ENCODE results near the gene TPD52L1. TPM values are rescaled to one million over a fixed set of nuclear protein-coding genes. Genes with fewer than 3 reads are reported as not detected.

The TPD52L1 gene
- total and polyA plus RNA-seq, 2 donors (not counting 1 experiment from before 2014, with no cell fraction given) = not detected

DNA sequence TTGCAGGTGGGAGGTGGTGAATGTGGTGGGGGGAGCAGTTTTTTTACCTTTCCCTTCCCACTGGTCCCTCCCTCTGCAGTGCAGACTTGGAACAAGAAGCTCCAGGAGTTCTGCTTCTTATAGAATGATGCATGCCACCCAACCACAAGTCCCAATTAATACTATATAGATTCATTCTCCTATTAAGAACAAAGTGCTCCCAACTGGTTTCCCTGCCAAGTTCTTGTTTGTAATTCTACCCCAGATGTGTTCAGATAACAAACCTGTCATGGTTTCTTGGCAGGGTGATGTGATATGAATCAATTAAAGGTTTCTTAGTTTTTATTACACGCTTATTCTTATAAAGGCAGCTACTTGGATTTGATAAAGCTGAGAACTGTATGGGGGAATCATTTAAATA is 124.3 kb downstream of the TPD52L1 start:
- ATAC-seq (ENCODE audit: low read depth) = no peak
- H3K9me3 ChIP-seq (ENCODE audit: control extremely low read depth in 1 of 3, control insufficient read depth in 2 of 3, insufficient read depth in 1 of 3, low read length in 2 of 3) = peaks cover 0 to 15% (median 3%) of the 10 kb centered on the region in 3 donors
- Mint-ChIP-seq H3K27me3 (no peaks in the 10 kb centered on the region), H3K27ac (no peak overlapping the region), H3K4me3 (no peak overlapping the region), H3K9me3 (ENCODE audit: insufficient read depth) (no peaks in the 10 kb centered on the region), H3K4me1 (peaks cover 14% of the 10 kb centered on the region)
- H3K4me3 ChIP-seq (ENCODE audit: control extremely low read depth in 1 of 5, extremely low read depth in 1 of 5, insufficient read depth in 1 of 5, low read depth in 2 of 5, low read length in 4 of 5) = no peak overlapping the region
- intact Hi-C loops (cut with micrococcal nuclease) = no loop called here
- WGBS (ENCODE audit: insufficient coverage) = no CpG with 5 or more reads among the region's 1 CpG
- ChIA-PET CTCF (no interaction called here), POLR2A (no interaction called here)
- TF ChIP-seq, protein P1, sequence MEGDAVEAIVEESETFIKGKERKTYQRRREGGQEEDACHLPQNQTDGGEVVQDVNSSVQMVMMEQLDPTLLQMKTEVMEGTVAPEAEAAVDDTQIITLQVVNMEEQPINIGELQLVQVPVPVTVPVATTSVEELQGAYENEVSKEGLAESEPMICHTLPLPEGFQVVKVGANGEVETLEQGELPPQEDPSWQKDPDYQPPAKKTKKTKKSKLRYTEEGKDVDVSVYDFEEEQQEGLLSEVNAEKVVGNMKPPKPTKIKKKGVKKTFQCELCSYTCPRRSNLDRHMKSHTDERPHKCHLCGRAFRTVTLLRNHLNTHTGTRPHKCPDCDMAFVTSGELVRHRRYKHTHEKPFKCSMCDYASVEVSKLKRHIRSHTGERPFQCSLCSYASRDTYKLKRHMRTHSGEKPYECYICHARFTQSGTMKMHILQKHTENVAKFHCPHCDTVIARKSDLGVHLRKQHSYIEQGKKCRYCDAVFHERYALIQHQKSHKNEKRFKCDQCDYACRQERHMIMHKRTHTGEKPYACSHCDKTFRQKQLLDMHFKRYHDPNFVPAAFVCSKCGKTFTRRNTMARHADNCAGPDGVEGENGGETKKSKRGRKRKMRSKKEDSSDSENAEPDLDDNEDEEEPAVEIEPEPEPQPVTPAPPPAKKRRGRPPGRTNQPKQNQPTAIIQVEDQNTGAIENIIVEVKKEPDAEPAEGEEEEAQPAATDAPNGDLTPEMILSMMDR (IDR thresholded peaks at IDR 0.05) = no peak
- TF ChIP-seq EZH2 (IDR thresholded peaks at IDR 0.05; ENCODE audit: borderline replicate concordance, insufficient read depth, low read depth, low read length, poor library complexity, severe bottlenecking) = no peak
- peaks cover 7 to 53% of the 10 kb centered on the region in 2 experiments for H3K36me3 ChIP-seq (replicated peaks in 1 of 2; ENCODE audit: control extremely low read depth in 1 of 2, control insufficient read depth in 1 of 2, extremely low read depth in 1 of 2, insufficient read depth in 2 of 2, low read length in 1 of 2)
- no peaks in the 10 kb centered on the region for H3K27me3 ChIP-seq (replicated peaks in 1 of 4; ENCODE audit: control extremely low read depth in 1 of 4, control insufficient read depth in 3 of 4, insufficient read depth in 4 of 4, low read length in 3 of 4)
- H3K79me2 ChIP-seq (ENCODE audit: control insufficient read depth, insufficient read depth, low read length) = peaks cover 3% of the 10 kb centered on the region
- H4K20me1 ChIP-seq (ENCODE audit: control insufficient read depth, insufficient read depth, low read length, poor library complexity, severe bottlenecking) = peaks cover 11% of the 10 kb centered on the region
- H2AFZ ChIP-seq (ENCODE audit: insufficient read depth, low read depth, low read length, poor library complexity, severe bottlenecking) = no peak overlapping the region
- no peak for DNase-seq
- no peaks in the 10 kb centered on the region for H3K4me1 ChIP-seq (ENCODE audit: control insufficient read depth in 2 of 2, insufficient read depth in 2 of 2, low read length in 2 of 2)
- H3K4me2 ChIP-seq (replicated peaks; ENCODE audit: low read depth, low read length, poor library complexity, severe bottlenecking) = no peak overlapping the region
- no peak overlapping the region for H3K27ac ChIP-seq (ENCODE audit: low read length in 2 of 2)
- no peak overlapping the region for H3K9ac ChIP-seq (ENCODE audit: low read length)

DNA sequence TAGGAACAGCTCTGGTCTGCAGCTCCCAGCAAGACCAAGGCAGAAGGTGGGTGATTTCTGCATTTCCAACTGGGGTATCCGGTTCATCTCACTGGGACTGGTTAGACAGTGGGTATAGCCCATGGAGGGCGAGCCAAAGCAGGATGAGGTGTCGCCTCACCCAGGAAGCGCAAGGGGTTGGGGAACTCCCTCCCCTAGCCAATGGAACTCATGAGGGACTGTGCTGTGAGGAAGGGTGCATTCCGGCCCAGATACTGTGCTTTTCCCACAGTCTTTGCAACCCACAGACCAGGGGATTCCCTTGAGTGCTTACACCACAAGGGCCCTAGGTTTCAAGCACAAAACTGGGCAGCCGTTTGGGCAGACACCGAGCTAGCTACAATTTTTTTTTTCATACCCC is 126.4 kb downstream of the TPD52L1 start:
- H3K4me1 Mint-ChIP-seq = peaks cover 28% of the 10 kb centered on the region

More for the DNA sequence above, 126.4 kb downstream of the TPD52L1 start:
- intact Hi-C loops (cut with micrococcal nuclease) = no loop called here
- Mint-ChIP-seq H3K9me3 (ENCODE audit: insufficient read depth) (peaks cover 2% of the 10 kb centered on the region), H3K4me3 (no peak overlapping the region), H3K27me3 (no peaks in the 10 kb centered on the region), H3K27ac (no peak overlapping the region)
- CTCF ChIA-PET = interaction anchor here (0.9 kb wide), 1 partner anchor 102 kb away, joined by 3 read pairs; no protein-coding TSS in a partner anchor
- H3K27ac ChIP-seq (ENCODE audit: low read length in 2 of 2) = no peak overlapping the region
- no peak for ATAC-seq (ENCODE audit: low read depth)
- H3K9me3 ChIP-seq (ENCODE audit: control extremely low read depth in 1 of 3, control insufficient read depth in 2 of 3, insufficient read depth in 1 of 3, low read length in 2 of 3) = peaks cover 0 to 15% (median 3%) of the 10 kb centered on the region in 3 donors
- TF ChIP-seq, protein P1 (IDR thresholded peaks at IDR 0.05) = no peak
- TF ChIP-seq EZH2 (IDR thresholded peaks at IDR 0.05; ENCODE audit: borderline replicate concordance, insufficient read depth, low read depth, low read length, poor library complexity, severe bottlenecking) = no peak
- H3K4me3 ChIP-seq (ENCODE audit: control extremely low read depth in 1 of 5, extremely low read depth in 1 of 5, insufficient read depth in 1 of 5, low read depth in 2 of 5, low read length in 4 of 5) = no peak overlapping the region
- no peaks in the 10 kb centered on the region for H3K27me3 ChIP-seq (replicated peaks in 1 of 4; ENCODE audit: control extremely low read depth in 1 of 4, control insufficient read depth in 3 of 4, insufficient read depth in 4 of 4, low read length in 3 of 4)
- WGBS (ENCODE audit: insufficient coverage) = 89% methylated on average over 5 of the region's 7 CpGs
- no peak for DNase-seq
- H3K36me3 ChIP-seq (replicated peaks in 1 of 2; ENCODE audit: control extremely low read depth in 1 of 2, control insufficient read depth in 1 of 2, extremely low read depth in 1 of 2, insufficient read depth in 2 of 2, low read length in 1 of 2) = peaks cover 6 to 44% of the 10 kb centered on the region in 2 experiments
- no peak overlapping the region for H2AFZ ChIP-seq (ENCODE audit: insufficient read depth, low read depth, low read length, poor library complexity, severe bottlenecking)
- H4K20me1 ChIP-seq (ENCODE audit: control insufficient read depth, insufficient read depth, low read length, poor library complexity, severe bottlenecking) = peaks cover 11% of the 10 kb centered on the region
- peaks cover 5% of the 10 kb centered on the region for H3K79me2 ChIP-seq (ENCODE audit: control insufficient read depth, insufficient read depth, low read length)
- no peak overlapping the region for H3K4me2 ChIP-seq (replicated peaks; ENCODE audit: low read depth, low read length, poor library complexity, severe bottlenecking)
- no peak overlapping the region for H3K9ac ChIP-seq (ENCODE audit: low read length)
- H3K4me1 ChIP-seq (ENCODE audit: control insufficient read depth in 2 of 2, insufficient read depth in 2 of 2, low read length in 2 of 2) = no peaks in the 10 kb centered on the region
- POLR2A ChIA-PET = no interaction called here
